Mesodermal cell (in vitro differentiated cells): ENCODE measurements around the gene CNIH3.

ENCODE experiments used
- H3K27ac ChIP-seq: 2 replicates; pipeline ENCODE4 v1.7.0; 2013; ENCODE audit warnings: mild to moderate bottlenecking, low read depth, low read length, moderate library complexity; ENCODE audit not compliant: severe bottlenecking
- H3K36me3 ChIP-seq: 2 replicates; pipeline ENCODE4 v1.7.1; 2013; ENCODE audit warnings: mild to moderate bottlenecking, low read length, moderate library complexity; ENCODE audit not compliant: control insufficient read depth, insufficient read depth
- H3K4me1 ChIP-seq: one replicate; pipeline ENCODE4 v1.7.1; 2013; ENCODE audit warnings: mild to moderate bottlenecking, low read length; ENCODE audit not compliant: insufficient read depth, control insufficient read depth, poor library complexity, severe bottlenecking
- H3K4me3 ChIP-seq: 2 replicates; pipeline ENCODE4 v1.7.0; 2013; ENCODE audit warnings: low read length, control low read depth, mild to moderate bottlenecking; ENCODE audit not compliant: insufficient read depth, poor library complexity, severe bottlenecking; ENCODE audit errors: extremely low read depth
- H3K9me3 ChIP-seq: 2 replicates; pipeline ENCODE4 v1.7.1; 2013; ENCODE audit warnings: mild to moderate bottlenecking, low read length, moderate library complexity; ENCODE audit not compliant: control insufficient read depth
- WGBS, 2 experiments: methylation state at CpG; one replicate each; pipeline ENCODE4 v1.1.5; 2013; ENCODE audit warnings: missing lambda C conversion rate in 2 of 2; ENCODE audit not compliant: insufficient coverage in 2 of 2; 5-methylcytosine and 5-hydroxymethylcytosine counted together

CNIH3 gene

GRCh38 chr1:224731633-224732032, 115.5 kb downstream of the CNIH3 start:
- no peaks in the 10 kb centered on the region for H3K9me3 ChIP-seq
- no peaks in the 10 kb centered on the region for H3K36me3 ChIP-seq
- 80 to 100% methylated on average over 2 to 3 of the region's 3 CpGs for WGBS, 2 experiments
- peaks cover 31% of the 10 kb centered on the region for H3K4me1 ChIP-seq
- H3K4me3 ChIP-seq: no peak overlapping the region
- no peak overlapping the region for H3K27ac ChIP-seq

GRCh38 chr1:224732377-224733026, 116.4 kb downstream of the CNIH3 start:
- Histone ChIP-seq H3K9me3 (no peaks in the 10 kb centered on the region), H3K27ac (peak overlapping the region; percentile 69), H3K4me1 (peaks cover 25% of the 10 kb centered on the region), H3K4me3 (no peak overlapping the region), H3K36me3 (no peaks in the 10 kb centered on the region)
- 86 to 89% methylated on average over 8 of the region's 9 CpGs for WGBS, 2 experiments

GRCh38 chr1:224733027-224733911, 117.2 kb downstream of the CNIH3 start:
- H3K4me3 ChIP-seq: no peak overlapping the region
- H3K4me1 ChIP-seq: peaks cover 24% of the 10 kb centered on the region
- WGBS, 2 experiments: 52 to 54% methylated on average over 8 to 11 of the region's 12 CpGs
- no peaks in the 10 kb centered on the region for H3K9me3 ChIP-seq
- H3K36me3 ChIP-seq: no peaks in the 10 kb centered on the region
- peak overlapping the region; percentile 69 for H3K27ac ChIP-seq

- H3K4me3 ChIP-seq: no peak overlapping the region
- H3K9me3 ChIP-seq: no peaks in the 10 kb centered on the region
- H3K4me1 ChIP-seq: peaks cover 24% of the 10 kb centered on the region
- peaks cover 8% of the 10 kb centered on the region for H3K36me3 ChIP-seq
- H3K27ac ChIP-seq: no peak overlapping the region
- 94 to 96% methylated on average over 9 to 10 of the region's 13 CpGs for WGBS, 2 experiments
Observed at GRCh38 chr1:224734261-224734935, 118.3 kb downstream of the CNIH3 start.

GRCh38 chr1:224735159-224735558, 119.0 kb downstream of the CNIH3 start:
- Histone ChIP-seq H3K4me1 (peaks cover 24% of the 10 kb centered on the region), H3K9me3 (no peaks in the 10 kb centered on the region), H3K27ac (no peak overlapping the region), H3K36me3 (peaks cover 12% of the 10 kb centered on the region), H3K4me3 (no peak overlapping the region)
- 95 to 96% methylated on average over 6 of the region's 6 CpGs for WGBS, 2 experiments

- Histone ChIP-seq H3K4me3 (no peak overlapping the region), H3K27ac (peak overlapping the region; percentile 23), H3K36me3 (peaks cover 18% of the 10 kb centered on the region), H3K4me1 (peaks cover 24% of the 10 kb centered on the region), H3K9me3 (no peaks in the 10 kb centered on the region)
- 52 to 63% methylated on average over 4 to 11 of the region's 16 CpGs for WGBS, 2 experiments
Observed at GRCh38 chr1:224736619-224737352, 120.7 kb downstream of the CNIH3 start.

GRCh38 chr1:224737353-224737727, 121.2 kb downstream of the CNIH3 start:
- Histone ChIP-seq H3K9me3 (no peaks in the 10 kb centered on the region), H3K4me1 (peaks cover 20% of the 10 kb centered on the region), H3K36me3 (peaks cover 24% of the 10 kb centered on the region), H3K27ac (peak overlapping the region; percentile 10), H3K4me3 (no peak overlapping the region)
- WGBS, 2 experiments: 76 to 79% methylated on average over 10 of the region's 10 CpGs

- Histone ChIP-seq H3K27ac (no peak overlapping the region), H3K36me3 (peaks cover 25% of the 10 kb centered on the region), H3K4me3 (no peak overlapping the region), H3K9me3 (no peaks in the 10 kb centered on the region), H3K4me1 (peaks cover 6% of the 10 kb centered on the region)
- 91% methylated on average over 12 of the region's 12 CpGs for WGBS, 2 experiments
Observed at GRCh38 chr1:224739303-224739996, 123.3 kb downstream of the CNIH3 start.

GRCh38 chr1:224739997-224740684, 124.0 kb downstream of the CNIH3 start:
- Histone ChIP-seq H3K36me3 (peaks cover 25% of the 10 kb centered on the region), H3K9me3 (no peaks in the 10 kb centered on the region), H3K4me3 (no peak overlapping the region), H3K4me1 (peaks cover 6% of the 10 kb centered on the region), H3K27ac (no peak overlapping the region)
- WGBS, 2 experiments: 92% methylated on average over 2 of the region's 7 CpGs; no CpG with 5 or more reads in 1 of the 2 experiments
